Activated CD4-positive, alpha-beta T cell treated with anti-CD3 and anti-CD28 coated beads, Interleukin-2, Interleukin-4, amounts not matched to agents 100 ng/mL and 50 ng/mL, durations not matched to agents 16 hours and 8 hours (primary cell): ENCODE data around the gene SHLD2.
"Not testable (repeated sequence)": the region's sequence is repeated elsewhere in the genome, so short reads cannot be mapped to it uniquely, and the experiment has no call there.

Source experiments
- DNase-seq: peaks from one replicate; pipeline ENCODE4 v3.0.0-alpha.2; 2020; ENCODE audit warnings: low spot score

SHLD2 gene

GRCh38 chr10:87216120-87216519, 121.1 kb downstream of the SHLD2 start:
- DNase-seq, result not testable (repeated sequence)

GRCh38 chr10:87219370-87219769, 124.4 kb downstream of the SHLD2 start:
- DNase-seq, result not testable (repeated sequence)

GRCh38 chr10:87222789-87223188, 127.8 kb downstream of the SHLD2 start:
- not testable (repeated sequence) for DNase-seq

GRCh38 chr10:87225148-87225547, 130.1 kb downstream of the SHLD2 start, which contains the start of gene NUTM2A:
Gene NUTM2A, plus strand, starts transcription at chr10:87225448. Its CDS starts 383 bp downstream, at chr10:87225831.
- DNase-seq, result not testable (repeated sequence)

GRCh38 chr10:87228247-87228646, 133.2 kb downstream of the SHLD2 start:
- not testable (repeated sequence) for DNase-seq

GRCh38 chr10:87229211-87229610, 134.2 kb downstream of the SHLD2 start:
- not testable (repeated sequence) for DNase-seq

GRCh38 chr10:87234854-87235253, 139.8 kb downstream of the SHLD2 start:
- DNase-seq, result not testable (repeated sequence)

- DNase-seq, result not testable (repeated sequence)
These were observed 142.2 kb downstream of the SHLD2 start for GRCh38 chr10:87237244-87237643.

- DNase-seq, result not testable (repeated sequence)
These were observed 144.4 kb downstream of the SHLD2 start for GRCh38 chr10:87239346-87239808.
